SK-N-SH (cell line): Measurements from ENCODE around the gene CHD2. TPM values are rescaled to one million over a fixed set of nuclear protein-coding genes. Genes with fewer than 3 reads are reported as not detected.

Source experiments
- CTCF ChIA-PET: fragments of 300-600, 350-600 bp; formaldehyde crosslinking; extraction: SDS; loops from one replicate; lab custom pipeline; 2021; lab: Yijun Ruan, JAX
- POLR2A ChIA-PET: fragments of 350-600 bp; sonication (Branson Sonifier 250); formaldehyde crosslinking; extraction: SDS; loops from one replicate; lab custom pipeline; 2020; ENCODE audit warnings: antibody characterized with exemption, inconsistent platforms; lab: Yijun Ruan, JAX
- DNase-seq: peaks from one replicate; pipeline ENCODE4 v3.0.0; 2012
- H2AFZ ChIP-seq: fragments of 200-600 bp; sonication (generic); 2 replicates; pipeline ENCODE4 v1.8.1; 2016; ENCODE audit warnings: antibody characterized with exemption, mild to moderate bottlenecking, low read depth
- H3F3A ChIP-seq: fragments of 200-600 bp; sonication (generic); replicated peaks from 2 replicates; pipeline ENCODE3; 2016; ENCODE audit warnings: antibody characterized with exemption, mild to moderate bottlenecking; ENCODE audit not compliant: insufficient read depth
- H3K27ac ChIP-seq, 2 experiments: fragments of 200-500 bp in 1 of 2; fragments of 200-600 bp in 1 of 2; sonication (Bioruptor generic) in 1 of 2; sonication (generic), shearing (Covaris generic) in 1 of 2; 2 replicates each; pipeline versions ENCODE4 v1.5.1 to v1.6.1; 2014 to 2016; ENCODE audit warnings: low read depth in 2 of 2, inconsistent platforms in 1 of 2, low read length in 1 of 2, mild to moderate bottlenecking in 1 of 2, mixed read lengths in 1 of 2
- H3K27me3 ChIP-seq: fragments of 200-600 bp; sonication (generic), shearing (Covaris generic); 2 replicates; pipeline ENCODE4 v1.6.1; 2016; ENCODE audit warnings: mixed run types; ENCODE audit not compliant: insufficient read depth
- H3K36me3 ChIP-seq, 2 experiments: fragments of 200-500 bp in 1 of 2; fragments of 200-600 bp in 1 of 2; sonication (Bioruptor generic) in 1 of 2; sonication (generic) in 1 of 2; replicated peaks in 1 of 2; 2 replicates each; pipeline versions ENCODE3 to v1.5.1; 2014 to 2016; ENCODE audit warnings: low read length in 1 of 2, mild to moderate bottlenecking in 1 of 2; ENCODE audit not compliant: insufficient read depth in 2 of 2, control insufficient read depth in 1 of 2
- H3K4me1 ChIP-seq, 2 experiments: fragments of 200-500 bp in 1 of 2; fragments of 200-600 bp in 1 of 2; sonication (Bioruptor generic) in 1 of 2; sonication (generic), shearing (Covaris generic) in 1 of 2; 2 replicates each; pipeline versions ENCODE4 v1.5.1 to v1.6.1; 2014 to 2016; ENCODE audit warnings: low read depth in 1 of 2, low read length in 1 of 2, mixed run types in 1 of 2; ENCODE audit not compliant: insufficient read depth in 2 of 2, control insufficient read depth in 1 of 2
- H3K4me2 ChIP-seq: fragments of 200-600 bp; sonication (generic), shearing (Covaris generic); 2 replicates; pipeline ENCODE4 v1.6.1; 2017; ENCODE audit warnings: mixed run types
- H3K4me3 ChIP-seq, 2 experiments: fragments of 200-500 bp in 1 of 2; fragments of 200-600 bp in 1 of 2; sonication (Bioruptor generic) in 1 of 2; sonication (generic), shearing (Covaris generic) in 1 of 2; 2 replicates each; pipeline versions ENCODE4 v1.5.1 to v1.8.1; 2014 to 2016; ENCODE audit warnings: low read depth in 2 of 2, inconsistent platforms in 1 of 2, low read length in 1 of 2, mild to moderate bottlenecking in 1 of 2, mixed read lengths in 1 of 2, moderate library complexity in 1 of 2
- H3K79me2 ChIP-seq: fragments of 200-600 bp; sonication (generic); 2 replicates; pipeline ENCODE4 v1.8.1; 2017; ENCODE audit warnings: mild to moderate bottlenecking; ENCODE audit not compliant: insufficient read depth
- H3K9ac ChIP-seq: fragments of 200-600 bp; sonication (generic); 2 replicates; pipeline ENCODE4 v1.6.1; 2017; ENCODE audit warnings: mixed run types
- H3K9me2 ChIP-seq: fragments of 200-600 bp; sonication (generic); 2 replicates; pipeline ENCODE4 v1.6.1; 2017; ENCODE audit warnings: mixed run types
- H3K9me3 ChIP-seq: fragments of 200-600 bp; sonication (generic); 2 replicates; pipeline ENCODE4 v1.6.1; 2017; ENCODE audit warnings: mixed run types, mild to moderate bottlenecking, moderate library complexity
- H4K20me1 ChIP-seq: fragments of 200-600 bp; sonication (generic); 2 replicates; pipeline ENCODE4 v1.6.1; 2017; ENCODE audit warnings: mild to moderate bottlenecking, mixed run types; ENCODE audit not compliant: insufficient read depth
- CHD2 ChIP-seq: fragments of 150-350 bp; IDR thresholded peaks from 2 replicates; pipeline ENCODE4 v1.6.1; 2018; ENCODE audit warnings: low read length; ENCODE audit not compliant: partially characterized antibody
- CTCF ChIP-seq: fragments of 200-600 bp; sonication (generic); IDR thresholded peaks from 2 replicates; pipeline ENCODE4 v1.6.1; 2017; ENCODE audit warnings: antibody characterized with exemption, mild to moderate bottlenecking, moderate library complexity
- ELF1 ChIP-seq: IDR thresholded peaks from 2 replicates; pipeline ENCODE4 v1.4.0; 2012
- EP300 ChIP-seq, 2 experiments: IDR thresholded peaks; 2 replicates each; pipeline versions ENCODE4 v1.4.0 to v1.6.1; 2012; ENCODE audit warnings: borderline replicate concordance in 1 of 2, low read depth in 1 of 2, low read length in 1 of 2
- FOSL2 ChIP-seq: IDR thresholded peaks from 2 replicates; pipeline ENCODE4 v1.4.0; 2012; ENCODE audit warnings: low read depth, mild to moderate bottlenecking, moderate library complexity, borderline replicate concordance
- FOXM1 ChIP-seq: IDR thresholded peaks from 2 replicates; pipeline ENCODE4 v1.4.0; 2012; ENCODE audit warnings: low read depth, mild to moderate bottlenecking
- GABPA ChIP-seq: IDR thresholded peaks from 2 replicates; pipeline ENCODE4 v1.4.0; 2012; ENCODE audit warnings: low read depth, mild to moderate bottlenecking
- GATA2 ChIP-seq: sonication (generic); formaldehyde crosslinking; IDR thresholded peaks from 2 replicates; pipeline ENCODE4 v1.5.0; 2020; ENCODE audit warnings: mild to moderate bottlenecking, missing genetic modification reagents
- JUND ChIP-seq: IDR thresholded peaks from 2 replicates; pipeline ENCODE4 v1.4.0; 2012
- MEF2A ChIP-seq: IDR thresholded peaks from 2 replicates; pipeline ENCODE4 v1.4.0; 2012; ENCODE audit warnings: low read depth, borderline replicate concordance
- PBX3 ChIP-seq: IDR thresholded peaks from 2 replicates; pipeline ENCODE4; 2012
- POLR2AphosphoS5 ChIP-seq: IDR thresholded peaks from 2 replicates; pipeline ENCODE4 v1.6.1; 2012; ENCODE audit warnings: low read depth, low read length
- REST ChIP-seq: IDR thresholded peaks from 2 replicates; pipeline ENCODE4 v1.6.1; 2012; ENCODE audit warnings: mild to moderate bottlenecking, low read depth, low read length, moderate library complexity
- RFX5 ChIP-seq: IDR thresholded peaks from 2 replicates; pipeline ENCODE4 v1.6.1; 2012; ENCODE audit warnings: mild to moderate bottlenecking, improper control_type of control experiment, low read length
- RXRA ChIP-seq: IDR thresholded peaks from 2 replicates; pipeline ENCODE4 v1.4.0; 2012; ENCODE audit warnings: low read depth, mild to moderate bottlenecking, borderline replicate concordance
- TEAD4 ChIP-seq: IDR thresholded peaks from 2 replicates; pipeline ENCODE4 v1.4.0; 2012; ENCODE audit warnings: mild to moderate bottlenecking, borderline replicate concordance; ENCODE audit not compliant: insufficient read depth
- USF2 ChIP-seq: fragments of 150-350 bp; IDR thresholded peaks from 2 replicates; pipeline ENCODE4 v1.6.1; 2017; ENCODE audit warnings: antibody characterized with exemption, low read length, low read depth, borderline replicate concordance
- YY1 ChIP-seq: IDR thresholded peaks from 2 replicates; pipeline ENCODE4 v1.4.0; 2012; ENCODE audit warnings: low read depth, mild to moderate bottlenecking
- WGBS: methylation state at CpG from one replicate; pipeline ENCODE4 v1.1.6; 2017; ENCODE audit warnings: low lambda C conversion rate; 5-methylcytosine and 5-hydroxymethylcytosine counted together
- polyA plus RNA-seq, 3 experiments: library from polyadenylated mRNA; depleted of rRNA; stranded (reverse); fragments of >200 nt; gene quantifications; 2 replicates each; pipeline ENCODE4 v1.2.3, GENCODE V29; 2012

The CHD2 gene
- polyA plus RNA-seq, 1 of the 3 experiments (the other 2 are of a cell fraction): 25.3 TPM

GRCh38 chr15:92952458-92952850 is 52.3 kb downstream of the CHD2 start:
- Histone ChIP-seq H3K9ac (no peak overlapping the region), H3K4me2 (no peak overlapping the region), H3K79me2 (peaks cover 81% of the 10 kb centered on the region), H3K9me2 (no peaks in the 10 kb centered on the region), H3K27me3 (no peaks in the 10 kb centered on the region), H4K20me1 (0 out of 2 replicates have a peak, but pooled peaks cover 3% of the 10 kb centered on the region), H3K4me3 (no peak overlapping the region), H3K4me1 (no peaks in the 10 kb centered on the region), H3K36me3 (peaks cover 95 to 99% of the 10 kb centered on the region in 2 experiments), H3F3A (peaks cover 43% of the 10 kb centered on the region), H3K9me3 (peaks cover 21% of the 10 kb centered on the region), H3K27ac (no peak overlapping the region), H2AFZ (no peak overlapping the region)
- CTCF ChIA-PET: no interaction called here
- POLR2A ChIA-PET: no interaction called here
- DNase-seq: no peak
- WGBS: 96% methylated on average over 7 of the region's 7 CpGs
- TF ChIP-seq ELF1: no peak
- TF ChIP-seq CTCF: no peak
- TF ChIP-seq POLR2AphosphoS5: no peak
- no peak for TF ChIP-seq CHD2

GRCh38 chr15:92953566-92953965 is 53.4 kb downstream of the CHD2 start:
- H3K9me2 ChIP-seq: no peaks in the 10 kb centered on the region
- no peaks in the 10 kb centered on the region for H3K27me3 ChIP-seq
- H3K9me3 ChIP-seq: peaks cover 14% of the 10 kb centered on the region
- peaks cover 52% of the 10 kb centered on the region for H3F3A ChIP-seq
- POLR2A ChIA-PET: no interaction called here
- no peaks in the 10 kb centered on the region for H3K4me1 ChIP-seq
- no peak overlapping the region for H3K9ac ChIP-seq
- H3K4me3 ChIP-seq: no peak overlapping the region
- no peak overlapping the region for H3K4me2 ChIP-seq
- H2AFZ ChIP-seq: no peak overlapping the region
- H3K36me3 ChIP-seq: peaks cover 97 to 99% of the 10 kb centered on the region in 2 experiments
- peaks cover 79% of the 10 kb centered on the region for H3K79me2 ChIP-seq
- 93% methylated on average over 2 of the region's 2 CpGs for WGBS
- TF ChIP-seq RXRA (no peak), USF2 (no peak), REST (no peak), TEAD4 (no peak), GATA2 (CRISPR knock-in tag) (no peak), RFX5 (no peak), MEF2A (no peak), YY1 (no peak), PBX3 (no peak), FOSL2 (no peak), GABPA (no peak), EP300 (IDR thresholded peaks at IDR 0.05; ENCODE audit: borderline replicate concordance in 1 of 2, low read depth in 1 of 2, low read length in 1 of 2) (no peak), CHD2 (no peak), FOXM1 (no peak), JUND (no peak)
- H3K27ac ChIP-seq: no peak overlapping the region; a peak in 1 of 4 replicates
- no peak for DNase-seq
- CTCF ChIA-PET: interaction anchor here (0.6 to 1.2 kb wide), 3 partner anchors 11 to 1740 kb away, joined by 3 to 5 read pairs (median 4); no protein-coding TSS in a partner anchor
- H4K20me1 ChIP-seq: peaks cover 6% of the 10 kb centered on the region; the same call in 1 of the 2 replicates
